Measurements from ENCODE around the gene GARNL3.

Gene GARNL3

DNA sequence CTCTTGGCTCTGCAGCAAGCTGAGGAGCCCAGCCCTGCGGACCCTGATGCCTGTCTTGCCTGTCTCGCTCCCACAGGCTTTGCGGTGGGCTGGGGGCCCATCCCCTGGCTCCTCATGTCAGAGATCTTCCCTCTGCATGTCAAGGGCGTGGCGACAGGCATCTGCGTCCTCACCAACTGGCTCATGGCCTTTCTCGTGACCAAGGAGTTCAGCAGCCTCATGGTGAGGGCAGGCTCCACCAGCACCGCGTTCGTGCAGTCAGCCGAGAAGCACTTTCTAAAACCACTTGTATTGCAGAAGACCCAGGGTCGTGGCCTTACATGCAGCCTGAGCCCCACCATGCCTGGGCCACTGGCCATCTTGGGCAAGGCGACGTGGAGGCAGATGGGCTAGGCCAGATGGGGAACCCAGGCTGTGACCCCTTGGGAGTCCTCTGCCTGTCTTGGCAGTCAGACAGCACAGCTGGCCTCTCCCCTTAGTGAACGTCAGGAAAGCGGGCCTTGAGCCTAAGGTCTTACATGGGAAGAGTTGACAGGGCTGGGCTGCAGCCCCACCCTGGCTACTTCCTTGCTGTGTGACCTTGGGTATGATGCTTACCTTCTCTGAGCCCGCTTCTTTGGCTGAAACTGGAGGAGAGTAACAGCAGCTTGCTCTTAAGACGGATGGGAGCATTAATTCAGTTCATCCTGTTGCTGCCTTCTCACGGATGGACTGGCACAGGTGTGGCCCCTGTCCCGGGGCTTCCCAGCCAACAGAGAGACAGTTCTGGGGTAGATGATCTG lies 141.0 kb downstream of the GARNL3 start:
- DNase-seq (ENCODE audit: low spot score) = no peak

- no peak for DNase-seq (ENCODE audit: low spot score)
These were observed 142.4 kb downstream of the GARNL3 start for GRCh38 chr9:127406799-127407491.

GRCh38 chr9:127407492-127407843 lies 142.9 kb downstream of the GARNL3 start:
- no peak for DNase-seq (ENCODE audit: low spot score)

- DNase-seq (ENCODE audit: low spot score) = no peak
These were observed 146.5 kb downstream of the GARNL3 start for GRCh38 chr9:127411122-127411521.

DNA sequence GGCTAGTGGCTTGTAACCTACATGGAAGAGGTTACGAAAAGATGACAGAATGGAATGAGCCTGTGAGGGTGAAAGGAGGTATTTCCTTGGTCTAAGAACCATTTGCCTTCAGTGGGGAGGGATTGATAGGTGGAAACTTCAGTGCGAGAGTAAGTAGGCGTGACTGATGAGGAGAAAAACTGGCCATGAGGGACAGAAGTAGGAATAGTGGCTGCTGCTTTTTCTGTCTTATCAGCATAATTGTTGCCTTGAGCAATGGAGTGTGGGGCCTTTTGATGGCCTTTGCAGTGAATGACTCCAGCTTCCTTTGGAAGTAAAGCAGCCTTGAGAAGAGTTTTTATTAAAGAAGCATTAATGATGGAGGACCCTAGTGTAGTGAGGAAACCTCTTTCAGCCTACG lies 150.6 kb downstream of the GARNL3 start:
- no peak for DNase-seq (ENCODE audit: low spot score)

DNA sequence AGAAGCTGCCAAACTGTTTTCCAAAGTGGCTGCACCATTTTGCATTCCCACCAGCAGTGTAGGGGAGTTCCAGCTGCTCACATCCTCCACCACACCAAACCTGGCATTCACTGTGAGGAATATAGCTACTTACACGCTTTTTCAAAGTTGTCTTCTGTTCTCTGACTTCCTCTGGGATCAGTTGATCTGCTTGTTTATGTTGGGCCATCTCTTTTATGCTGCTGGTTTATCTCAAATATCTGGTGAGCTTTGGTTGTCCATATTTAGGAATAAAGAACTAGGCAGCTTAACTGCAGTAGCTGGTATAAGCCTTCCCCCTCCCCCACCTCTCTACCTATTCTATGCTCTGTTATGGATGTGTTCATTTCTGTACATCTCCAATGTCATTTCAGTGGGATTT lies 151.1 kb downstream of the GARNL3 start:
- no peak for DNase-seq (ENCODE audit: low spot score)

GRCh38 chr9:127417131-127418036 lies 152.8 kb downstream of the GARNL3 start:
- no peak for DNase-seq (ENCODE audit: low spot score)

DNA sequence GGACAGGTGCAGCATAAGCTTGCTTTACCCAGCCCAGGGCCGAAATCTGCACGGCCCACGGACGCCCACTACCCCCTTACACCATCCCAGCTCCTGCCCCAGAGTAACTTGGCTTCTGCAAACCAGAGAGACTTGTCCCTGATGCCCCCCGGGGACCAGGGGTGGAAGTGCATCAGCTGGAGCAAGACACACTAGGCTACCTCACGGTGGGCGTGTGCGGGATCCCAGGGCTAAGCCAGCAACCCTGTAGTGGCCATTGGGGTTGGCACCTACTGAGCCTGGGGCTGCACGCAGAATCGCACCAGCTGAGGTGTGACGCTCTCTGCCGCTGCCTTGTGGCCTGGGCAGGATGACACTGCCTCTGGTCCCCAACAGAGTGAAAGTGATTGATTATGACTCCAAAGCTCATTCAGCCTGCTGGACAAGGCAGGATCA lies 153.5 kb downstream of the GARNL3 start:
- no peak for DNase-seq (ENCODE audit: low spot score)

DNA sequence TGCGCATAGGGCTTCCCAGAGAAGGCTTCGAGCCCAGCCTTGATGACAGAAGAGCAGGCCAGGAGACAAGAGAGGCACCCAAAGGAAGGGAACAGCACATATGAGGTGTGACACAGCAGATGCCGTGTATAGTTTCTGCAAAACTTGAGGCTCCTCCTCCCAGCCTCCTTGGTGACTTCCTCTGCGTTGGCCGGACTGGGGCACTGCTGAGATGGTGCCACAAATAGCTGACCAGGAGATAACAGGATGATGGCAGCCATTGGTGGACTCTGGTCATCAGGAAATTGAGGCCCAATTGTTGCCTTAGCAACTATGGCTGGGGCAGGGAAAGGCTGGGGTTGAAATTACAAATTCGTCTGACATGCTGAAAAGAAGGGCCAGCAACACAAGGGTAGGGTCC lies 154.8 kb downstream of the GARNL3 start:
- DNase-seq (ENCODE audit: low spot score) = no peak

GRCh38 chr9:127421057-127421456 lies 156.5 kb downstream of the GARNL3 start:
- no peak for DNase-seq (ENCODE audit: low spot score)

- DNase-seq (ENCODE audit: low spot score) = no peak
These were observed 157.7 kb downstream of the GARNL3 start for GRCh38 chr9:127422133-127422782.

- DNase-seq (ENCODE audit: low spot score) = no peak
These were observed 158.2 kb downstream of the GARNL3 start for GRCh38 chr9:127422787-127423186.

DNA sequence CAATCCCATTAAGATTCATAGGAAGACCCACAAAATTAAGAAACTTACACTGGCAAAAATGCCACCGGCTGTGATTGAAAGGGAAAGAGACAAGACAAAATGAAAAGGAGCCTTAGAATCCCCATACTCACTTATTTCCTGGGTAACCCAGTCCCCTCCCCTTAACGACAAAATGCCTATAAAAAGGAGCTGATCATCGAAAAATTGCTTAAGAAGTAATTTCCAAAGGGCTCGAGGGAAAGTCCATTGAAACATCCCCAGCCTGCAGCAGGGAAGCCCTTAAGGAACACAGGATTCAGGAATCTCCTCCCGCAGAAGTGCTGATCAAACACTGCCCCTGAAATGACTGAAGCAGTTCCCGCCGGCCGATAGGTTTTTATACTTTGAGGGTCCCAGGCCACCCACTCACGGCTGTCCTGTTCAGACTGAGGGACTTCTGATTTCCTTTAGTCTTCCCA lies 158.9 kb downstream of the GARNL3 start:
- DNase-seq (ENCODE audit: low spot score) = no peak

GRCh38 chr9:127423934-127424675 lies 159.5 kb downstream of the GARNL3 start, which contains the start of gene ZNF79:
Gene ZNF79 (plus strand): TSS chr9:127424382. CDS start chr9:127424788, 406 bp downstream.
- peak; percentile 97 for DNase-seq (ENCODE audit: low spot score)

GRCh38 chr9:127424676-127424999 lies 160.1 kb downstream of the GARNL3 start:
- no peak for DNase-seq (ENCODE audit: low spot score)

GRCh38 chr9:127426756-127427155 lies 162.2 kb downstream of the GARNL3 start:
- no peak for DNase-seq (ENCODE audit: low spot score)

DNA sequence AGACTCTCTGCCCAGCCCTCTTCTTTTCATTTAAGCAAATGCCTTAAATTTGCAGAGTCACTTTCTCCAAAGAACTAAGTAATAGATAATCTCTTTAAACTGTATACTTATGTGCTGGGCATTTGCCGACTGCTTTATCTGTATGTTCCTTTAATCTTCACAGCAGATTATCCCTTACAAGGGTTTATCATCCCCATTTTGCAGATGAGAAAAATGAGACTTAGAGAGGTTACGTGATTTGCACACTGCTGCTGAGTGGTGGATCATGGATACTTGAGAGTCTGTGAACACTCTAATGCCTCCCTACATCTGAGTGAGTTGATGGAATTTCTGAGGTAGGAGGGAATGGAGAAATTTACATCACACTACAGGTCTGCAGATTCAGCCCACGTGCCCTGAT lies 163.8 kb downstream of the GARNL3 start:
- no peak for DNase-seq (ENCODE audit: low spot score)

DNA sequence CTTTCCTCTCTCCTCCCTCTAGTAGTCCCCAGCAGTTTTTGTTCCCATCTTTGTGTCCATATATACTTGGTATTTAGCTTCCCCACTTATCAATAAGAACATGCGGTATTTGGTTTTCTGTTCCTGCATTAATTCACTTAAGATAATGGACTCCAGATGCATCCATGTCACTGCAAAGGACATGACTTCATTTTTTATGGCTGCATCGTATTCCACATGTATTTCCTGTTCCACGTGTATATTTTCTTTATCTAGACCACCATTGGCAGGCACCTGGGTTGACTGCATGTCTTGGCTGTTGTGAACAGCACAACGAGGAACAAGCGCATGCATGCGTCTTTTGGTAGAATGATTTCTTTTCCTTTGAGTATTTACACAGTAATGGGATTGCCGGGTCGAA lies 165.8 kb downstream of the GARNL3 start:
- DNase-seq (ENCODE audit: low spot score) = no peak

DNA sequence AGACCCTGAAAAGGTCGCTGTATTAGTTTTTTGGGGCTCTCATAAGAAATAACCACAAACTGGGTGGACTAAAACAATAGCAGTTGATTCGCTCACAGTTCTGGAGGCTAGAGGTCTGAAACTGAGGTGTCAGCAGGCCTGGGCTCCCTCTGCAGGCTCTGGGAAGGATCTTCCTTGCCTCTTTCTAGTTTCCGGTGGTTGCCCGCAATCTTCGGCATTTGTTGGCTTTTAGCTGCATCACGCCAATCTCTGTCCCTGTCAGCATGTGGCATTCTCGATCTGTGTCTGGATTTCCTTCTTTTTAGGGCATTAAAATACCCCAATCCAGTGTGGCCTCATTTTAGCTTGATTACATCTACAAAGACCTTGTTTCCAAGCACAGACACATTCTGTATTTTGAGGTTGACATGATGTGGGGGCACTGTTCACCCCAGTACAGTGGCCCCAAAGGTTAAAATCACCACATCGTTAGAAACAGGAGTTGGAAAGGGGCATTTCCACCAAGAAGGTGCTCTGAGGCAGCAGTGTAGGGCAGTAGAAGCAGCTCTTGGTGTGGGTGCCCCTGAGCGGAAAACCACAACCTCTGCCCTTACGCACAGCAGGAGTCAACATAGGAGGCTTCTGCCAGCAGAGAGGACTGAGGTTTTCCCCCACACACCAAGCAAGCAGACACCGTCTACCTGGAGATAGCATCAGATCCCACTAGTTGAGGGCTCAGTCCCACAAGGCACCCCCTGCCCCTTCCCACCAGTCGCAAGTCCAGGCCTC lies 173.1 kb downstream of the GARNL3 start:
- DNase-seq (ENCODE audit: low spot score) = no peak

- DNase-seq (ENCODE audit: low spot score) = no peak
These were observed 173.8 kb downstream of the GARNL3 start for GRCh38 chr9:127438394-127438793.
